GM10266 (cell line): ENCODE measurements around the gene RBM47.

Experiments used
- DNase-seq: peaks from one replicate; pipeline ENCODE4 v3.0.0; 2012; ENCODE audit errors: extremely low spot score
- CTCF ChIP-seq: IDR thresholded peaks from 2 replicates; pipeline ENCODE4 v1.5.1; 2012; ENCODE audit warnings: mild to moderate bottlenecking, low read depth; ENCODE audit not compliant: control insufficient read depth, insufficient read depth; ENCODE audit errors: missing control alignments

RBM47 gene

GRCh38 chr4:40540800-40541199 lies 88.9 kb downstream of the RBM47 start:
- no peak for DNase-seq
- TF ChIP-seq CTCF: no peak

GRCh38 chr4:40536032-40536431 lies 93.6 kb downstream of the RBM47 start:
- no peak for TF ChIP-seq CTCF

DNA sequence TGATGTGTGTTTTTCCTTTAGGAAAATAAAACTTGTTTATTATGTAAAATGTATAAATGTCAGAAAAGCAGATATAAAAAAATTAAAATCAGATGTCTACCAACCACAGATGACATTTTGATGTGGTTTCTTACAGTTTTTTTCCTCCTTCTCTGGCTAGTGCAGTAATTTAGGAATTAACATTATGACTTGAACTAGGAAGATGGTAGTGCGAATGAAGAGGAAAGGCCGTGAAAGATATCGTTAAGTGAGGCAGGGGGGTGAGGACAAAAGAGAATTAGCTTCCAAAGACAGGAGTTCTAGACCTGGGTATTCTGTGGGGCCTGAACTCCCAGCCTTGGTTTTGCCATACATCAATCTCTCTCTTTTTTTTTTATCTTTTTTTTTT lies 98.0 kb downstream of the RBM47 start:
- TF ChIP-seq CTCF: no peak
- no peak for DNase-seq

More at GRCh38 chr4:40536032-40536431, 93.6 kb downstream of the RBM47 start:
- DNase-seq: peak; percentile 16

DNA sequence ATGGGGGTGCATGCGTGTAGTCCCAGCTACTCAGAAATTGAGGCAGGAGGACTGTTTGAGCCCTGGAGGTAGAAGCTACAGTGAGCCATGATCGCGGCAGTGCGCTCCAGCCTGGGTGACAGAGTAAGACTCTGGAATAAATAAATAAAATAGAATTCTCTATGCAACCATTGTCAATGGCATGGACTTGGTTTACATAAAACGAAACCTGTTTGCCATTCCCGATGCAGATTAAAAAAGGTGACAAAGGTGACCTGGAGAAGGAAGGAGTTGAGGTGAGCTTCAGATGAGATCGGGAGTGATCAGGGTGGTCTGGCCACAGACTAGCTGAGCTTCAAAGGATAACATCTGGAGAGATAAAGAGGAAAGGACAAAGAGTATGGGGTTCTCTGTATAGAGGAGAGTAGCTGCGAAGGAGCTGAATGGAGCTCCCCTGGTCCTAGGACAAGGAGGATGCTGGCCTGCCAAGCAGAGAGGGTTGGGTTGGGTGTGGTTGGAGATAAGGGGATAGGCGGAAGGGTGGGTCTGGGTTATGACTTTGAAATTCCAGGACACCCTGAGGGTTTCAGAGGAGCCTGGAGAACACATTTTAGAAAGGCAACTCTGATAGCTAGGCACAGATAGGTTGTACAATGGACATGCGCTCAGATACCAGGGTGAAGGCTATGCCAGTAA lies 98.6 kb downstream of the RBM47 start:
- no peak for TF ChIP-seq CTCF
- no peak for DNase-seq

GRCh38 chr4:40526741-40527140 lies 102.9 kb downstream of the RBM47 start:
- DNase-seq: no peak
- no peak for TF ChIP-seq CTCF

- no peak for TF ChIP-seq CTCF
- no peak for DNase-seq
These were observed 103.7 kb downstream of the RBM47 start for GRCh38 chr4:40525752-40526598.
